ENCODE results near the gene DNAH6. TPM values are rescaled to one million over a fixed set of nuclear protein-coding genes. Genes with fewer than 3 reads are reported as not detected.

Gene DNAH6
- total RNA-seq, 1 experiment from 2014 or later: not detected

- no peaks in the 10 kb centered on the region for H3K27me3 ChIP-seq (ENCODE audit: low read length)
- no peak overlapping the region for H3K4me2 ChIP-seq (ENCODE audit: low read length)
- H3K4me1 ChIP-seq (ENCODE audit: insufficient read depth, low read length): peaks cover 10% of the 10 kb centered on the region; the same call in 1 of the 2 replicates
- H4K20me1 ChIP-seq (ENCODE audit: low read length): no peaks in the 10 kb centered on the region
- no peak for ATAC-seq
- no peaks in the 10 kb centered on the region for H3K79me2 ChIP-seq (ENCODE audit: low read length)
- H3K9me3 ChIP-seq (ENCODE audit: low read length): no peaks in the 10 kb centered on the region
- ChIA-PET CTCF (no interaction called here), POLR2A (ENCODE audit: unreplicated experiment) (no interaction called here)
- H3K36me3 ChIP-seq (ENCODE audit: low read depth, low read length): no peaks in the 10 kb centered on the region
- H3K4me3 ChIP-seq (ENCODE audit: low read length): no peak overlapping the region
- H3K27ac ChIP-seq (ENCODE audit: low read length): no peak overlapping the region
- DNase-seq: no peak
- no peaks in the 10 kb centered on the region for H3K9me2 ChIP-seq (replicated peaks; ENCODE audit: low read length)
- BruUV-seq (replicated peaks): no TSS peak
- TF ChIP-seq EZH2 (IDR thresholded peaks at IDR 0.05; ENCODE audit: low read length, unreplicated experiment) (no peak), EZH2phosphoT487 (IDR thresholded peaks at IDR 0.05; ENCODE audit: borderline replicate concordance, low read length) (no peak), CTCF (conservative IDR thresholded peaks at IDR 0.05; ENCODE audit: low read depth, low read length) (no peak)
- intact Hi-C loops (cut with micrococcal nuclease): no loop called here
- no peak overlapping the region for H2AFZ ChIP-seq (ENCODE audit: low read length)
- no peaks in the 10 kb centered on the region for H3F3A ChIP-seq (ENCODE audit: low read length, unreplicated experiment)
- H3K9ac ChIP-seq (ENCODE audit: low read length): no peak overlapping the region
Observed at GRCh38 chr2:84785950-84786349, 269.7 kb downstream of the DNAH6 start.

DNA sequence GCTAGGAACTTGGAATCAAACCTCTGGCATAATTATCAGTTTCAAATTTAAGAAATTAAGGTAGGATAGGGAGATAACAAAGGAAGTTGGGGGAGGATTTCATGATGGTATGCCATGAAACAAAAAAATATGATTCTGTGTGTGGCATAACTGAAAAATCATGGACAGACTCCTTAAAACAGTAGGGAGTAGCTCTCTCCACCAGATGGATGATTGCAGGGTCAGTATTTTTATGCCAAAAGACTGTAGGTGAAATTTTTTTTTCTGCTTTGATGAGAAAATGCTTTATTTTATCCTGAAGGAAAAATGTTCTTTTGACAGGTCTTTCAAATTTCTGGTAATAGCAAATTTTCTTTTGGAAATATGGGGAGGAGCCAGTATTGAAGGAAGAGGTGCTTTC, 270.3 kb downstream of the DNAH6 start:
- ChIA-PET POLR2A (ENCODE audit: unreplicated experiment) (no interaction called here), CTCF (no interaction called here)
- intact Hi-C loops (cut with micrococcal nuclease): no loop called here
- H3F3A ChIP-seq (ENCODE audit: low read length, unreplicated experiment): no peaks in the 10 kb centered on the region
- H3K27ac ChIP-seq (ENCODE audit: low read length): no peak overlapping the region
- H3K79me2 ChIP-seq (ENCODE audit: low read length): no peaks in the 10 kb centered on the region
- H3K9me2 ChIP-seq (replicated peaks; ENCODE audit: low read length): no peaks in the 10 kb centered on the region
- no peak overlapping the region for H3K4me2 ChIP-seq (ENCODE audit: low read length)
- H3K4me1 ChIP-seq (ENCODE audit: insufficient read depth, low read length): peaks cover 10% of the 10 kb centered on the region; the same call in 1 of the 2 replicates
- no peak for TF ChIP-seq CTCF (conservative IDR thresholded peaks at IDR 0.05; ENCODE audit: low read depth, low read length)
- no peak for TF ChIP-seq EZH2 (IDR thresholded peaks at IDR 0.05; ENCODE audit: low read length, unreplicated experiment)
- TF ChIP-seq EZH2phosphoT487 (IDR thresholded peaks at IDR 0.05; ENCODE audit: borderline replicate concordance, low read length): no peak
- H3K36me3 ChIP-seq (ENCODE audit: low read depth, low read length): no peaks in the 10 kb centered on the region
- H3K9me3 ChIP-seq (ENCODE audit: low read length): no peaks in the 10 kb centered on the region
- H3K27me3 ChIP-seq (ENCODE audit: low read length): no peaks in the 10 kb centered on the region
- no peak overlapping the region for H3K4me3 ChIP-seq (ENCODE audit: low read length)
- BruUV-seq (replicated peaks): no TSS peak
- ATAC-seq (no peak), DNase-seq (no peak)
- H3K9ac ChIP-seq (ENCODE audit: low read length): no peak overlapping the region
- H4K20me1 ChIP-seq (ENCODE audit: low read length): no peaks in the 10 kb centered on the region
- no peak overlapping the region for H2AFZ ChIP-seq (ENCODE audit: low read length)

GRCh38 chr2:84788027-84788426, 271.7 kb downstream of the DNAH6 start:
- no peaks in the 10 kb centered on the region for H3K9me3 ChIP-seq (ENCODE audit: low read length)
- no peaks in the 10 kb centered on the region for H3K79me2 ChIP-seq (ENCODE audit: low read length)
- CTCF ChIA-PET: no interaction called here
- no peak overlapping the region for H3K27ac ChIP-seq (ENCODE audit: low read length)
- H3K27me3 ChIP-seq (ENCODE audit: low read length): no peaks in the 10 kb centered on the region
- H3K9ac ChIP-seq (ENCODE audit: low read length): no peak overlapping the region
- H2AFZ ChIP-seq (ENCODE audit: low read length): no peak overlapping the region
- TF ChIP-seq EZH2phosphoT487 (IDR thresholded peaks at IDR 0.05; ENCODE audit: borderline replicate concordance, low read length) (no peak), EZH2 (IDR thresholded peaks at IDR 0.05; ENCODE audit: low read length, unreplicated experiment) (no peak), CTCF (conservative IDR thresholded peaks at IDR 0.05; ENCODE audit: low read depth, low read length) (no peak)
- POLR2A ChIA-PET (ENCODE audit: unreplicated experiment): no interaction called here
- ATAC-seq (no peak), DNase-seq (no peak)
- peaks cover 7% of the 10 kb centered on the region for H3K4me1 ChIP-seq (ENCODE audit: insufficient read depth, low read length)
- H3K36me3 ChIP-seq (ENCODE audit: low read depth, low read length): no peaks in the 10 kb centered on the region
- intact Hi-C loops (cut with micrococcal nuclease): no loop called here
- no peak overlapping the region for H3K4me2 ChIP-seq (ENCODE audit: low read length)
- H3F3A ChIP-seq (ENCODE audit: low read length, unreplicated experiment): no peaks in the 10 kb centered on the region
- H4K20me1 ChIP-seq (ENCODE audit: low read length): no peaks in the 10 kb centered on the region
- no peak overlapping the region for H3K4me3 ChIP-seq (ENCODE audit: low read length)
- H3K9me2 ChIP-seq (replicated peaks; ENCODE audit: low read length): no peaks in the 10 kb centered on the region
- BruUV-seq (replicated peaks): no TSS peak
